Stimulated activated naive CD4-positive, alpha-beta T cell (primary cell): Measurements from ENCODE around the gene TMEM266.

ENCODE experiments used
- DNase-seq, 6 experiments: peaks; one replicate each; lab custom pipeline; 2025; lab: John Stamatoyannopoulos, UW

TMEM266 gene

DNA sequence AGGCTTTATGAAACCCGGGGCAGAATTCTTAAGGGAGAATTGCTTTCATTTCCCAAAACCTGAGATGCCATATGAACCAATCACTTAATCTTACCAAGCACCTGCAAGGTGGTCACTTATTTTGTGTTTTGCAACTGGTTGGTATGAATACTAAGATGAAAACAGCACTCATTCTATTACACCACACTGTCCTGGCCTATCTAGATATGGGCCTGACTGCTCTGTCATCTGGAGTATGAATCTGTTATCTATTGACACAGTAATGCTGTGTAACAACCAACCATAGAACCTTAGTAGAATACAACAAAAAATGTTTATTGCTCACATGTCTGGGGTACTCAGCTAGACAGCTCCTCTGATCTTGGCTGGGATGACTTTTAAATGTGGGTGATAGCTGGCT lies 74.8 kb downstream of the TMEM266 start:
- DNase-seq, result no peak

- no peak for DNase-seq
These were observed 75.7 kb downstream of the TMEM266 start for GRCh38 chr15:76135516-76135915.

DNA sequence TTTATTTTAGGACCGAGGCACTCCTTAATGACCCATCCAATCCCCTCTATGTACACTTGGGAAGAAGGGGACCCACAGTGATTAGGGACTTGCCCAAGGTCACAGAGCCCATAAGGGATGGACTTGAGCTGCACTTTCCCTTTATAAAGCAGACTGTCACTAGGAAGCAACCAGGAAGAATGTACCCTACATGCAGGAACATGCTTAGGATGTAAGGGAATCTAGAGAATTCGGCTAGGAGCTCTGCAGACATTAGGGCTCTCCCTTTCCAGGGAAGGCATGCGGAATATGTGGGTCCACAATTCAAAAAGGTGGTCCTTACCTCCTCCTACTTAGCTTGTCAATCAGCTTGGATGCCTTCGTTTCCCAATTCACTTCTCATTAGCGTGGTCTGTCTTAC lies 78.7 kb downstream of the TMEM266 start:
- no peak for DNase-seq

DNA sequence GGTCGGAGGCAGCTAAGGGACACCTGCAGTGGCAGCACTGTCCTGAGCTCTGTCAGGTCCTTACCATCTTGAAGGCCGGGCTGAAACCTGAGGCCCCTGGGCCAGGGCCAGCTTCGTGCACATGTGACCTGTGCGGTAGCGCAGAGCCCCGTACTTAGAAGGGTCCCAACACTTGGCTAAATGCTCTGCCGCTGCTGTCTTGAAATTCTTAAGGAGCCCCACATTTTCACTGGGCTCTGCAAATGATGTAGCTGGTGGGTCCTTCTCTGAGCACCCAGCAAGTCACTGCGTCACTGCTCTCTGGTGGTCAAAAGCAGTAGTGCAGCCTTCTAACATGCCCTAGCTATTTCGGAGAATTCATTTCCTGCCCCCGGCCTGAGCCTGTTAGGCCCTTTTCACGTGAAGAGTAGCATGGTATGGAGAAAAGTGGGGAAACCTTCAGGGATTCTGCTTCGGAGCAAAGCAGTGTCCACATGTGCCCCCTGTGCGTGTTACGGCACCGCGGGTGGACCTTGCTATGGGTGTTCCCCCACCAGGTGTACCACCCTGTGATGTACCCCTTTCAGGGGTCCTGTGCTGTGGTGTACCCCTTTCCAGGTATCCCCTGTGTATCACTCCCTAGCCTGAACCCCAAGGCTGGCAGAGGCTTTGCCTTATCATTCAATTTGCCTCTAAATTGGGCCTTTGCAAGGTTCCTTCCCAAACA lies 79.7 kb downstream of the TMEM266 start:
- DNase-seq, result peak; percentile 5 to 69 (median 44)

DNA sequence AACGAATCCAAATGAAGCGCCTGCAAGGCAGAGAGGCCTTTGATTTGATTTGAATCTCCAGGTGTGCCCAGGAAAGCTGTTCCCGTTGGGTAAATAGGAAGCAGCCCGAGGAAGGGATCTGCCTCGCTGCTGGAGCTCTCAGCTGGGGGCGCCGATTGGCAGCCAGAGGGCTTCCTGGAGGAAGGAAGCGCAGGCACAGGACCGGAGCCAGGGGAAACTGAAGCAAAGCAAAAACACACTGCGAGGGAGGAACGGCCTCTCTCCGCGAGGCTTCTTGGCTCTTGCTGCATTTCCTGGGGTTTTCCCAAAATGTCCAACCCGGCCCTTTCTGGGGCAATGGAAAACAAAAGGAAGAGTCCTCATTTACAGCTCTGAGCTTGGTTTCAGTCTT lies 80.3 kb downstream of the TMEM266 start:
- DNase-seq, result no peak

DNA sequence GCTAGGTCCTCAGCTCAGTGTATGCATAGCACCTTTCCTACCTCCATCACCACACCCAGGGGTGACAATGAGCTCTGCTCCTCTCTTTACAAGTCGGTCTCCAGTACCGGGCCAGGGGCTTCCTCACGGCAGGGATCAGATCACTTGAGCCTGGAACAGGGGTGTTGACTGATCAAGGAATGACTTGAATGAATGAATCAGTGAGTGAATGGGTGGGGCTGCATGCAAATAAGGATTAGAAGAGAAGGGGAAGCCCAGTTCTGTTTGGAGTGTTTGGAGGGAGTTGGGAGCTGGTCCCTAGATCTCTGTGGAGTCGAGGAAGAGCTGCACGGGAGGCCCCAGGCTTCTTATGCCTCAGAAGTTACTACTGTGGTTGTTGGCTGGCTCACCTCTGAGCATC lies 87.0 kb downstream of the TMEM266 start:
- no peak for DNase-seq

GRCh38 chr15:76147906-76148570 lies 88.3 kb downstream of the TMEM266 start:
- peak in 5 of 6 experiments; percentile 17 to 55 (median 43) for DNase-seq

DNA sequence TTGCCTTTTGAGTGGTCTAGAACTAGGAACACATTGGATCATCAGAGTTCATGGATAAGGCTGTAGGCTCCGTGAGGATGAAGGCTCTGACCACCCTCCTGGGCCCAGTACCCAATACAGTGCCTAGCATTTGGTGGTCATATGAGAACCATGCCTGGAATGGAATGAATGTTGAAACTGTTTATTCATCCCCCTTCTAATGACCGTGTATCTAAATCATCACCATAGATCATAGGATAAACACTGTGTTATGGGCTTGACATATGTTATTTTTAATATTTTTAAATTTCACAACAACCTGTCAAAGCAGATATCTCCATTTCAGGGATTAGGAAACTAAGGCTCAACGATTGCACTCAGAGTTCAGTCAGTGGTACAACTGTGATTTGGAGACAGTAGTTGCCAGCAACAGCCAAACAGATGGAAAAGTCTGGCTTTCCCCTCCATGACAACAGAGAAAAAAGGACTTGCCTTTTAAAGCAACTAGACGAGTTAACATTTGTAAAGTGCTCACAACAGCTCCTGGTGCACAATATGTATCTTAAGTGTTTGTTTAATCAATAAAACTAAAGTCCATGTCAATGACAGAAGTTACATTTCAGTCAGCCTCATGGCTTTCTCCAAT lies 89.6 kb downstream of the TMEM266 start:
- no peak for DNase-seq

DNA sequence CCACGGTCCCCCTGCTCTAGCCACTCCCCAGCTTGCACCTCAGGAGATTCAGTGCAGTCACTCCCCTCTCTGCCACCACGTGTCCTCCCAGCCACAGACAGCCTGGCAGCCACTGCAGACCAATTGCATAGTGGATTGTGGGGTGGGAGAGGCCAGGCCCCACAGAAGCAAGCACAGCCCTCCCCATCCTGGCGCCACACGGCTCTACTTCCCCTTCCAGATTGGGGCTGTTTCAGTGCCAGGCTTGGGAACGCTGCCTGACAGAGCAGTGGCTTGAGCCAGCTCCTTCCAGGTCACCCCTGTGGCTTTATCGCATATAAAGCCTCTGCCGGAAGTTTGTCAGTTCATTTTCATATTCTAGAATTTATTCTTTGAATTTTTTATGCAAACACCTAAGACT lies 90.7 kb downstream of the TMEM266 start:
- DNase-seq, result no peak

- peak; percentile 23 to 72 (median 54) for DNase-seq
These were observed 91.3 kb downstream of the TMEM266 start for GRCh38 chr15:76150971-76151598.

DNA sequence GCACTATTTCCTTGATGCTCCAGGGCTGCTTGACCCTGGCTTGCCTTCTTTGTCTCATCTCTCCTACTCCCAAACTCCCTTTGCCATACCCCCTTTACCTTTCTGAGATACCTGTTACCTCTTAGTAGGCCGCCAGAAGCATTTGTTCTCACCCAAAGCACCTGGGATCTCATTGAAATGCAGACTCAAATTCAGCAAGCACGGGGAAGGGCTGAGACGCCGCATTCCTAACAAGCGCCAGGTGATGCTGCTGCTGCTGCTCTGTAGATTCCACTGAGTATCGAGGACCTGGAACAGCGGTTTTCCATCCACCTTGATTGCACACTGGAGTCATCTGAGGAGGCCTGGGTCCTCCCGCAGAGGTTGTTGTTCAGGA lies 91.8 kb downstream of the TMEM266 start:
- no peak for DNase-seq

DNA sequence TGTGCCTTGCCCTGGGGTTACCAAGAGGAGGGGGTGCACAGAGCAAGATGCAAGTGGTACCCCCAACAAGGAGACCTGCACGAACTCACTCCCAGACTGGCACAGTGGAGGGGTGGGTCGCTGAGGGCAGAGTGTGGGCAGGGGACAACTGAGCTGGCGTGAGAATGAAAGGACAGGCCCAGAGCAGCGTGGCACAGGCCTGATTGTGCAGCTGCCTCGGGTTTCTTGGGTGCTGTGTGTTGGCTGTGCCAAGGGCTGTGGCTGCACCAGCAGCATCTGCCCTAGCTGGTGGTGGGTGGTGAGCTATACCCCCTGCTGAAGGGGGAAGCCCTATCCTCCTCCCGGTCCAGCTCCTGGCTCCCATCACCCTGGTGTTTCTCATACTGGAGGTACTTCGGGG lies 92.4 kb downstream of the TMEM266 start:
- no peak for DNase-seq

DNA sequence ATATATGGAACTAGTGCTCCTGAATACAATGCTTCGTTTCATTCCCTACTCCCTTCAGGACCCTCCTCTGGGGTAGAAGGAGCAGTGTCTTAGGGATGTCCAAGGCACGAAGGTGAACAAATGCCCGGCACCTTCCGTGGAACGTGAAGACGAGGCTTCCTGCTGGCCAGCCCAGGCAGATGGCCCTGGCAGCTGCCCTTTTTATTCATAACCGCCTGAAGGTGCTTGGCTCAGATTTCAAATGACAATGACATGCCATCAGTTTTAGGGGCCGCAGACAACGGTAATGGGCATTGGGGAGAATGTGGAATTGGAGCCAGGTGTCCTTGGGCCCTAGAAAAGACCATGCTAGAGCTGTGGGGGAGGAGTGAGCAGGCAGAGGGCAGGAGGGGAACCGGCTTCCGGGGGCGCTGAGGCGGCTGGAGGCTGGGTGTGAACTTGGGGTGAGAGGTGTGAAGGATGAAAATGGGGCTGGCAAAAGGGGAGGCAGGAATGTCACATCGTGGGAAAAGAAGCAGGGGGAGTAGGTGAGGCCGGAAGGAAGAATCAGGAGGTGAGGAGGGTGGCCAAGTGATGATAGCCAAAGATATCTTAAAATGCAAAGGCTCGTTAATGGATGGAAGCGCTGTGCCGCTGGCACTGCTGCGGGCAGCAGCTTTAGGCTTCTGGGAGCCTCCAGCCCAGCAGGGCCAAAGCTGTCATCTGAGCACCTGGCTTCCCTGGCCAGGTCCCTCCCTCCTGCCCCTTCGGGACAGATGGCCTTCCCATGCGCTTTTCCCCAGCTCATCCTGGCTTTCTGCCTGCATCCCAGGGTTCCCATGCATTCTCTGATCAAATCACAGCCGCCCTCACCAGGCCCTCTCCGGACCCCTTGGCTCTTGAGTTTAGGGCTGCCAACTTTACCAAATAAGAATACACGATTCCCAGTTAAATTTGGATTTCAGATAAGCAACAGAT lies 93.7 kb downstream of the TMEM266 start:
- no peak for DNase-seq

DNA sequence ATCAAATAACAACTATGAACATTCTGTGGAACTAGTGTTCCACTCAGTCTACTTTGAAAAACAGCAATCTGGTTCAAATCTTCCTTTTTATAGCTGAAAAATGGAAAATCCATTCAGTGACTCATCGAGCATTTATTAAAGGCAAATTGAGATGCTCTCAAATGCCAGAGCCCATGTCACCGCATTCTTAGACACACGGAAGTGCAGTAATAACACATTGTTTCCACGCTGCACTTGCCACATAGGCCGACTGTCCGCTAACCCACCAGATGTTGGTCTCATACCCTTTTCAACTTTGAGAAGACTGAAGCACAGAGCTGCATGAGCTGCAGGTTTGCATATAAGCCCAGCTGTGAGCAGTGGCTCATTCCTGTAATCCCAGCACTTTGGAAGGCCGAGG lies 95.9 kb downstream of the TMEM266 start:
- no peak for DNase-seq

- no peak for DNase-seq
These were observed 98.4 kb downstream of the TMEM266 start for GRCh38 chr15:76158226-76158625.

DNA sequence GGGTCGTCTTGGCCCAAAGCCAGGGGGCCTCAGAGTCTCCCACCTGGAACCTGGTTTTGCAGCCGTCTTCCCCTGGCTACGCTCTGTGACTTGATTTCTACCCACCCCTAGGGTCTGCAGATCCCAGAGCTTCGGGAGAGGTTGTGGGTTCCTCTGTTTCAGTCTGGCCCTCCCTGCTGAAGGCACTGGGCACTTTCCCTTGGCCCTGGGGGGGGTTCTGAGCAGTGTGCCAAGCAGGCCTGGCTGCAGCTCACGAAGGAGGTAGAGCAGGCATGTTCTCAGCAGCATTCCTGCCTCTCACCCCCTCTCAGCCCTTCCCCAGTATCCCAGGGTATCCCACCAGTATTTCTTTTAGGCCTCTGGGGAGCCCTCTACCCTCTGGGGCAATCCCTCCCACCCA lies 99.0 kb downstream of the TMEM266 start:
- no peak for DNase-seq

DNA sequence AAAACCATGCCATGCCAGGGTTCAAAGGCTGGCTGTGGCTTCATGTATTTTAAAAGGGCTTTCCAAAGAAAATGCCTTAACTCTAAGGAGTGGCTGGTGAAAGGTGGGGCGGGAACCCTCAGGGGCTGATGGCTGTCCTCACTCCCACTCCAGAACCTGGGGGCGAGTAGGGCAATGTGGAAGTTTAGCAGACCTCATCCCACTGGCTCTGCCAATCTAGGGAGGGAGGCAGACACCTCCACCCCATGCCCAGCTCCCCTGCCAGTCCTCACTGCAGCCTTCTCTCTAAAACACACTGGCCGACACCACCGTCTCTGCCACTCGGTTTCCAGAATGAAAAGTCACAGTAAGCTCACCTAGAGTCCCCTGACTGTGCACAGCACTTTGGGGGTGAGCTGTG lies 99.5 kb downstream of the TMEM266 start:
- DNase-seq, result no peak

GRCh38 chr15:76160426-76161152 lies 100.8 kb downstream of the TMEM266 start:
- no peak for DNase-seq

GRCh38 chr15:76161153-76162035 lies 101.6 kb downstream of the TMEM266 start:
- no peak for DNase-seq

DNA sequence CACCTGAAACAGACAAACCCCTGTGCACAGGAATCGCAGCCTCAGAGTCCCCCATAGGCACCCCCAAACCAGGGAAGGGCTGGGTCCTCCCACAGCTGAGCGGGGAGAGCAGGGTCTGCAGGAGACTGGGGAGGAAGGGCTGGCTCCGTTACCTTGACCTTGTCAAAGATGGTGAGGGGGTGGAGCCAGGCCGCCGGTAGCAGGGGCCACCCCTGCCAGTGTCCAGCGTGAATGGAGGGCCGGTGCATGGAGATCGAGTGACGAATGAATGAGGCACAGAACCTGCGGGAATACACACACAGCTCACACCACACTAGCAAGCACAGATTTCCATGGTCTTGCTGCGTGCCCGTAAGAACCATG lies 102.2 kb downstream of the TMEM266 start:
- DNase-seq, result no peak
